ENCODE measurements around the gene MAST1.
"Not testable (repeated sequence)": the region's sequence is repeated elsewhere in the genome, so short reads cannot be mapped to it uniquely, and the experiment has no call there.

MAST1 gene

GRCh38 chr19:12872941-12873890 lies 34.9 kb downstream of the MAST1 start:
- DNase-seq: peak; percentile 52

- DNase-seq: no peak
Measured at GRCh38 chr19:12873891-12874745, 35.8 kb downstream of the MAST1 start.

- no peak for DNase-seq
Measured at GRCh38 chr19:12875086-12875485, 36.8 kb downstream of the MAST1 start.

GRCh38 chr19:12880551-12881171 lies 42.3 kb downstream of the MAST1 start:
- DNase-seq: no peak

GRCh38 chr19:12881172-12881808 lies 43.0 kb downstream of the MAST1 start, which contains the start of gene DNASE2:
DNASE2 (minus strand) TSS chr19:12881449; CDS start chr19:12881375, 74 bp downstream.
- DNase-seq: peak; percentile 82

GRCh38 chr19:12882589-12882988 lies 44.3 kb downstream of the MAST1 start:
- no peak for DNase-seq

- no peak for DNase-seq
Measured at GRCh38 chr19:12884202-12884601, 45.9 kb downstream of the MAST1 start.

GRCh38 chr19:12884627-12884925 lies 46.3 kb downstream of the MAST1 start:
- no peak for DNase-seq

GRCh38 chr19:12884926-12885748 lies 46.8 kb downstream of the MAST1 start:
- peak; percentile 85 for DNase-seq

GRCh38 chr19:12885749-12886650 lies 47.7 kb downstream of the MAST1 start:
- DNase-seq: no peak

- DNase-seq: no peak
Measured at GRCh38 chr19:12886651-12886968, 48.3 kb downstream of the MAST1 start.

GRCh38 chr19:12886969-12887747 lies 48.8 kb downstream of the MAST1 start, which contains the start of gene KLF1:
KLF1 (minus strand) TSS chr19:12887201; CDS start chr19:12887140, 61 bp downstream.
- DNase-seq: no peak

GRCh38 chr19:12888006-12888603 lies 49.8 kb downstream of the MAST1 start:
- no peak for DNase-seq

GRCh38 chr19:12890299-12890786 lies 52.0 kb downstream of the MAST1 start:
- not testable (repeated sequence) for DNase-seq

GRCh38 chr19:12890787-12891552 lies 52.7 kb downstream of the MAST1 start, which contains the start of gene GCDH:
GCDH (plus strand) TSS chr19:12891160; CDS start chr19:12891305, 145 bp downstream.
- DNase-seq: peak; percentile 97

- no peak for DNase-seq
Measured at GRCh38 chr19:12891553-12892021, 53.3 kb downstream of the MAST1 start.

- DNase-seq: no peak
Measured at GRCh38 chr19:12893582-12893981, 55.3 kb downstream of the MAST1 start.

GRCh38 chr19:12896460-12896859 lies 58.1 kb downstream of the MAST1 start:
- no peak for DNase-seq

Data from central memory CD4-positive, alpha-beta T cell (primary cell).